ENCODE data around the gene PDSS2. TPM values are rescaled to one million over a fixed set of nuclear protein-coding genes. Genes with fewer than 3 reads are reported as not detected.

The PDSS2 gene
- total and polyA plus RNA-seq, 2 of the 8 experiments (the other 6 are each of a cell fraction or from before 2014, with no cell fraction given): 10.7 to 16.1 TPM

- H4K8ac ChIP-seq (ENCODE audit: extremely low read depth, insufficient read depth, low read length): no peak overlapping the region
- ChIA-PET POLR2A (ENCODE audit: partially characterized antibody) (no interaction called here), CTCF (ENCODE audit: partially characterized antibody) (interaction anchor here (1.0 kb wide), 1 partner anchor 51 kb away, joined by 4 read pairs; no protein-coding TSS in a partner anchor)
- peaks cover 2% of the 10 kb centered on the region; the same call in 1 of the 2 replicates for H3K79me1 ChIP-seq (ENCODE audit: low read depth, low read length)
- TF ChIP-seq MAFK (IDR thresholded peaks at IDR 0.05; ENCODE audit: low read depth, low read length) (no peak), TAF7 (optimal IDR thresholded peaks at IDR 0.05; ENCODE audit: borderline replicate concordance, low read depth, low read length) (no peak), ASH2L (IDR thresholded peaks at IDR 0.05; ENCODE audit: low read length) (no peak)
- H3K9me3 ChIP-seq (ENCODE audit: insufficient read depth in 2 of 2, low read depth in 1 of 2, low read length in 1 of 2): no peaks in the 10 kb centered on the region
- H2BK120ac ChIP-seq (replicated peaks; ENCODE audit: low read depth, low read length): no peak overlapping the region
- no peak overlapping the region for H3K14ac ChIP-seq (ENCODE audit: insufficient read length)
- DNase-seq (ENCODE audit: low read depth in 1 of 2, low spot score in 2 of 2) (no peak), FAIRE-seq (no peak)
- no peak overlapping the region for H2AK5ac ChIP-seq (ENCODE audit: low read depth, low read length)
- H2BK12ac ChIP-seq (ENCODE audit: low read depth, low read length): no peak overlapping the region
- H3K4me2 ChIP-seq (ENCODE audit: insufficient read depth in 1 of 2, low read depth in 2 of 2, low read length in 2 of 2): no peak overlapping the region
- no peak overlapping the region for H3K9ac ChIP-seq (replicated peaks in 1 of 4; ENCODE audit: extremely low read depth in 1 of 4, low read depth in 3 of 4, low read length in 3 of 4)
- H2BK20ac ChIP-seq (ENCODE audit: low read length): no peak overlapping the region
- H3K4ac ChIP-seq (replicated peaks; ENCODE audit: insufficient read length, low read depth, low read length): no peak overlapping the region
- H3K79me2 ChIP-seq (ENCODE audit: control insufficient read depth in 1 of 2, insufficient read depth in 2 of 2, low read length in 2 of 2): peaks cover 0 to 3% of the 10 kb centered on the region in 2 experiments; a peak in 1 of 4 replicates
- H4K20me1 ChIP-seq (replicated peaks in 1 of 2; ENCODE audit: control insufficient read depth in 1 of 2, insufficient read depth in 2 of 2, low read length in 2 of 2): no peaks in the 10 kb centered on the region
- H3K18ac ChIP-seq (ENCODE audit: extremely low read depth, low read length): no peak overlapping the region
- no peak overlapping the region for H3K23ac ChIP-seq (ENCODE audit: insufficient read length)
- H3K36me3 ChIP-seq (ENCODE audit: control insufficient read depth in 2 of 4, insufficient read depth in 4 of 4, low read length in 3 of 4): no peaks in the 10 kb centered on the region
- H2AFZ ChIP-seq (ENCODE audit: low read length): no peak overlapping the region
- H2BK5ac ChIP-seq (ENCODE audit: low read depth, low read length): no peak overlapping the region
- no peaks in the 10 kb centered on the region for H3K23me2 ChIP-seq (ENCODE audit: low read depth, low read length)
- H3K56ac ChIP-seq (replicated peaks; ENCODE audit: insufficient read length, low read depth, low read length): no peak overlapping the region
- no peaks in the 10 kb centered on the region for H3K4me1 ChIP-seq (replicated peaks in 1 of 4; ENCODE audit: control insufficient read depth in 3 of 4, insufficient read depth in 4 of 4, low read length in 3 of 4)
- H3K4me3 ChIP-seq (ENCODE audit: extremely low read depth in 1 of 4, insufficient read depth in 2 of 4, low read depth in 3 of 4, low read length in 4 of 4): no peak overlapping the region
- no peak overlapping the region for H4K91ac ChIP-seq (replicated peaks; ENCODE audit: insufficient read length, low read length)
- no peaks in the 10 kb centered on the region for H3K27me3 ChIP-seq (replicated peaks in 1 of 4; ENCODE audit: control insufficient read depth in 3 of 4, extremely low read depth in 1 of 4, insufficient read depth in 3 of 4, low read length in 3 of 4)
- no peak overlapping the region for H4K5ac ChIP-seq (ENCODE audit: insufficient read length, low read depth, low read length)
- no peak overlapping the region for H3K27ac ChIP-seq (ENCODE audit: low read depth, low read length)
- 81% methylated on average over 1 of the region's 1 CpG; no CpG with 5 or more reads in 1 of the 2 experiments for WGBS, 2 experiments (ENCODE audit: extremely low coverage in 1 of 2, insufficient coverage in 1 of 2, insufficient read length in 1 of 2, insufficient replicate concordance in 2 of 2, low coverage in 1 of 2, low lambda C conversion rate in 2 of 2, missing lambda C conversion rate in 1 of 2)
- no peak overlapping the region for H2BK15ac ChIP-seq (ENCODE audit: low read length)
Observed at GRCh38 chr6:107369493-107369892, 89.9 kb downstream of the PDSS2 start.
